ENCODE measurements around the gene PRSS50.

DNA sequence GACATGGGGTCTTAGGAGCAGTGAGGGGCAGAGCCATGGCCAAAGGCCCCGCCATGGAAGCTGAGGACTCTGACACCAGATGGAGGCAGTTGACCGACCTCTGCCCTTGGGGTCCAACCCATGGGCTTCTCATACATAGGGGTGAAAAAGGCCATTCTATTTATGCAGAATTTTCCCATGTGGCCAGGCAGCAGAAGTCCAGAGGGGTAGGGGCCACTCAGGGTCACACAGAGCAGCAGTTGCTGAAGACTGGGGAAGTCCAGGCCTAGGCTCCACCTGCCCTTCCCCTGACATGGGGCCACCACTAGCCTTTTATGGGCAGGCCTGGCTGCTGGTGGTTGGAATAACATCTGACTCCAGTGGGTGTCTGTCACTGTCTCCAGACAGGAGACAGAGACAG, 6.4 kb downstream of the PRSS50 start:
- TF ChIP-seq, protein P1, sequence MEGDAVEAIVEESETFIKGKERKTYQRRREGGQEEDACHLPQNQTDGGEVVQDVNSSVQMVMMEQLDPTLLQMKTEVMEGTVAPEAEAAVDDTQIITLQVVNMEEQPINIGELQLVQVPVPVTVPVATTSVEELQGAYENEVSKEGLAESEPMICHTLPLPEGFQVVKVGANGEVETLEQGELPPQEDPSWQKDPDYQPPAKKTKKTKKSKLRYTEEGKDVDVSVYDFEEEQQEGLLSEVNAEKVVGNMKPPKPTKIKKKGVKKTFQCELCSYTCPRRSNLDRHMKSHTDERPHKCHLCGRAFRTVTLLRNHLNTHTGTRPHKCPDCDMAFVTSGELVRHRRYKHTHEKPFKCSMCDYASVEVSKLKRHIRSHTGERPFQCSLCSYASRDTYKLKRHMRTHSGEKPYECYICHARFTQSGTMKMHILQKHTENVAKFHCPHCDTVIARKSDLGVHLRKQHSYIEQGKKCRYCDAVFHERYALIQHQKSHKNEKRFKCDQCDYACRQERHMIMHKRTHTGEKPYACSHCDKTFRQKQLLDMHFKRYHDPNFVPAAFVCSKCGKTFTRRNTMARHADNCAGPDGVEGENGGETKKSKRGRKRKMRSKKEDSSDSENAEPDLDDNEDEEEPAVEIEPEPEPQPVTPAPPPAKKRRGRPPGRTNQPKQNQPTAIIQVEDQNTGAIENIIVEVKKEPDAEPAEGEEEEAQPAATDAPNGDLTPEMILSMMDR (IDR thresholded peaks at IDR 0.05), result no peak
- no peak for TF ChIP-seq POLR2AphosphoS5 (IDR thresholded peaks at IDR 0.05)
- TF ChIP-seq POLR2A (IDR thresholded peaks at IDR 0.05), result no peak
- no peak for TF ChIP-seq EP300 (IDR thresholded peaks at IDR 0.05)

Data from gastroesophageal sphincter (tissue), 3 donors.